ENCODE results near the gene PALM3.

Gene PALM3

GRCh38 chr19:14094854-14095253, 33.0 kb upstream of the PALM3 start:
- no peak for DNase-seq (ENCODE audit: low spot score)
- no CpG with 5 or more reads among the region's 7 CpGs for WGBS, 2 donors (ENCODE audit: extremely low coverage in 2 of 2, insufficient read length in 2 of 2, insufficient replicate concordance in 1 of 2)
- H3K4ac ChIP-seq (ENCODE audit: low read length), result no peak overlapping the region

DNA sequence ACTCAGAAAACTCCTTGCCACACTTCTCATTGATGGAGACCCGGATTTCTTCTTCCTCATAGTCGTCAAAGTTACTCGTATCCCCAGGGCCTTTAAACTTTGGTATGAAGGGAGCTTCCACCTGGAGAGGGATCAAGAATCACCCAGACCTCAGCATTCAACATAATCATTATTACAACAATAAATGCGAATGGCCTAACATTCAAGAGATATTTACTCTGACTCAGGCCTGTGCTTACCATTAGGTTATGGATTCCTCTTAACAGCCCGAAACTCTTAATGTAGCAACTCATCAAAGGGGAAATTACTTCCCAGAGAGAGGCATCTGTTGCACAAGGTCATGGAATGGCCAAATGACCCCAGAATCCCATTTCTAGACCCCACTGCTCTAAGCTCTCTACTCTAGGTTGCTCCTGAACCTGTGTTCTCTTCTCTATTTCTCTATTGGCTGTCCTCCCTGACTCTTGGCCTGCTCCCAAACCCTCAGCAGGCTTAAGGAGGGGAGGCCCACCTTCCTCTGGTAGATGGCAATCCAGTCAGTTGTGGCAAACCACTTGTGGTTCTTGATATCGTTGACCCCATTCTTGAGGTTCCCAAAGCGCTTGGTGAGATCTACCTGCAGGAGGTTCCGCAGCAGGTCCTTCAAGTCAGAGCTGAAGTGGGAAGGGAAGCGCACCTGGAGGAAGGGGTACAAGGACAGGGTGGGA, 31.4 kb upstream of the PALM3 start:
- Histone ChIP-seq H3K23ac (ENCODE audit: low read depth, low read length, poor library complexity) (no peak overlapping the region), H3K27me3 (ENCODE audit: control insufficient read depth in 3 of 3, insufficient read depth in 3 of 3, low read depth in 1 of 3, low read length in 3 of 3) (peaks cover 0 to 4% (median 0%) of the 10 kb centered on the region in 3 experiments), H2BK12ac (ENCODE audit: low read length) (no peak overlapping the region), H2BK5ac (ENCODE audit: low read length) (no peak overlapping the region), H2BK120ac (ENCODE audit: low read depth, low read length) (no peak overlapping the region), H3K4me1 (ENCODE audit: control insufficient read depth in 2 of 2, insufficient read depth in 1 of 2, low read depth in 1 of 2, low read length in 2 of 2) (peaks cover 3 to 4% of the 10 kb centered on the region in 2 donors), H2AFZ (ENCODE audit: low read length) (no peak overlapping the region), H3K4ac (ENCODE audit: low read length) (no peak overlapping the region), H2AK5ac (ENCODE audit: low read depth, low read length) (no peak overlapping the region), H3K27ac (replicated peaks; ENCODE audit: low read length) (no peak overlapping the region), H4K8ac (ENCODE audit: low read depth, low read length) (no peak overlapping the region), H3K18ac (ENCODE audit: low read length) (no peak overlapping the region), H3K4me3 (ENCODE audit: low read length in 2 of 2) (no peak overlapping the region), H3K4me2 (ENCODE audit: insufficient read depth, low read length, poor library complexity, severe bottlenecking) (no peak overlapping the region), H3K36me3 (replicated peaks in 1 of 2; ENCODE audit: control insufficient read depth in 2 of 2, insufficient read depth in 2 of 2, low read length in 2 of 2) (peaks cover 12 to 40% of the 10 kb centered on the region in 2 donors), H3K9ac (ENCODE audit: low read depth, low read length, poor library complexity) (no peak overlapping the region), H3K14ac (ENCODE audit: low read length) (no peak overlapping the region), H3K79me1 (ENCODE audit: low read depth, low read length) (peaks cover 4% of the 10 kb centered on the region), H2BK15ac (ENCODE audit: low read length) (no peak overlapping the region), H3K9me3 (replicated peaks in 1 of 2; ENCODE audit: control insufficient read depth in 2 of 2, insufficient read depth in 1 of 2, low read depth in 1 of 2, low read length in 2 of 2) (peaks cover 11% of the 10 kb centered on the region in 2 donors), H4K91ac (ENCODE audit: low read depth, low read length, poor library complexity) (no peak overlapping the region)
- no CpG with 5 or more reads among the region's 9 CpGs for WGBS, 2 donors (ENCODE audit: extremely low coverage in 2 of 2, insufficient read length in 2 of 2, insufficient replicate concordance in 1 of 2)
- DNase-seq (ENCODE audit: low spot score), result no peak

More at GRCh38 chr19:14094854-14095253, 33.0 kb upstream of the PALM3 start:
- no peak overlapping the region for H2AFZ ChIP-seq (ENCODE audit: low read length)
- H3K4me1 ChIP-seq (ENCODE audit: control insufficient read depth in 2 of 2, insufficient read depth in 1 of 2, low read depth in 1 of 2, low read length in 2 of 2), result peaks cover 0 to 4% of the 10 kb centered on the region in 2 donors
- H3K36me3 ChIP-seq (replicated peaks in 1 of 2; ENCODE audit: control insufficient read depth in 2 of 2, insufficient read depth in 2 of 2, low read length in 2 of 2), result peaks cover 3 to 34% of the 10 kb centered on the region in 2 donors
- H2BK5ac ChIP-seq (ENCODE audit: low read length), result no peak overlapping the region
- H3K18ac ChIP-seq (ENCODE audit: low read length), result no peak overlapping the region
- no peak overlapping the region for H3K4me2 ChIP-seq (ENCODE audit: insufficient read depth, low read length, poor library complexity, severe bottlenecking)
- no peak overlapping the region for H3K14ac ChIP-seq (ENCODE audit: low read length)
- no peak overlapping the region for H4K91ac ChIP-seq (ENCODE audit: low read depth, low read length, poor library complexity)
- H3K79me1 ChIP-seq (ENCODE audit: low read depth, low read length), result no peaks in the 10 kb centered on the region
- no peak overlapping the region for H2BK15ac ChIP-seq (ENCODE audit: low read length)
- H3K27me3 ChIP-seq (ENCODE audit: control insufficient read depth in 3 of 3, insufficient read depth in 3 of 3, low read depth in 1 of 3, low read length in 3 of 3), result no peaks in the 10 kb centered on the region
- peak overlapping the region; percentile 67 for H3K9ac ChIP-seq (ENCODE audit: low read depth, low read length, poor library complexity)
- H3K23ac ChIP-seq (ENCODE audit: low read depth, low read length, poor library complexity), result no peak overlapping the region
- peaks cover 7 to 11% of the 10 kb centered on the region in 2 donors for H3K9me3 ChIP-seq (replicated peaks in 1 of 2; ENCODE audit: control insufficient read depth in 2 of 2, insufficient read depth in 1 of 2, low read depth in 1 of 2, low read length in 2 of 2)
- no peak overlapping the region for H2BK12ac ChIP-seq (ENCODE audit: low read length)
- H3K27ac ChIP-seq (replicated peaks; ENCODE audit: low read length), result no peak overlapping the region
- H3K4me3 ChIP-seq (ENCODE audit: low read length in 2 of 2), result no peak overlapping the region
- no peak overlapping the region for H4K8ac ChIP-seq (ENCODE audit: low read depth, low read length)
- H2BK120ac ChIP-seq (ENCODE audit: low read depth, low read length), result no peak overlapping the region
- H2AK5ac ChIP-seq (ENCODE audit: low read depth, low read length), result no peak overlapping the region

GRCh38 chr19:14091813-14092462, 30.1 kb upstream of the PALM3 start:
- H4K91ac ChIP-seq (ENCODE audit: low read depth, low read length, poor library complexity), result no peak overlapping the region
- H3K4me1 ChIP-seq (ENCODE audit: control insufficient read depth in 2 of 2, insufficient read depth in 1 of 2, low read depth in 1 of 2, low read length in 2 of 2), result peaks cover 3 to 4% of the 10 kb centered on the region in 2 donors
- no CpG with 5 or more reads among the region's 15 CpGs for WGBS, 2 donors (ENCODE audit: extremely low coverage in 2 of 2, insufficient read length in 2 of 2, insufficient replicate concordance in 1 of 2)
- H3K9me3 ChIP-seq (replicated peaks in 1 of 2; ENCODE audit: control insufficient read depth in 2 of 2, insufficient read depth in 1 of 2, low read depth in 1 of 2, low read length in 2 of 2), result peaks cover 11% of the 10 kb centered on the region in 2 donors
- H3K36me3 ChIP-seq (replicated peaks in 1 of 2; ENCODE audit: control insufficient read depth in 2 of 2, insufficient read depth in 2 of 2, low read length in 2 of 2), result peaks cover 18 to 38% of the 10 kb centered on the region in 2 donors
- peak overlapping the region; percentile 83 for H3K4me2 ChIP-seq (ENCODE audit: insufficient read depth, low read length, poor library complexity, severe bottlenecking)
- H3K27ac ChIP-seq (replicated peaks; ENCODE audit: low read length), result no peak overlapping the region
- peaks cover 0 to 4% (median 0%) of the 10 kb centered on the region in 3 experiments for H3K27me3 ChIP-seq (ENCODE audit: control insufficient read depth in 3 of 3, insufficient read depth in 3 of 3, low read depth in 1 of 3, low read length in 3 of 3)
- H3K4me3 ChIP-seq (ENCODE audit: low read length in 2 of 2), result peak overlapping the region in 1 of 2 donors; percentile 86
- peak overlapping the region; percentile 66 for H2BK5ac ChIP-seq (ENCODE audit: low read length)
- H4K8ac ChIP-seq (ENCODE audit: low read depth, low read length), result no peak overlapping the region
- H3K14ac ChIP-seq (ENCODE audit: low read length), result no peak overlapping the region
- H3K4ac ChIP-seq (ENCODE audit: low read length), result no peak overlapping the region
- H2BK12ac ChIP-seq (ENCODE audit: low read length), result no peak overlapping the region
- peak; percentile 21 for DNase-seq (ENCODE audit: low spot score)
- peak overlapping the region; percentile 96 for H2AK5ac ChIP-seq (ENCODE audit: low read depth, low read length)
- no peak overlapping the region for H3K23ac ChIP-seq (ENCODE audit: low read depth, low read length, poor library complexity)
- peak overlapping the region; percentile 54 for H3K18ac ChIP-seq (ENCODE audit: low read length)
- no peak overlapping the region for H2BK15ac ChIP-seq (ENCODE audit: low read length)
- H3K9ac ChIP-seq (ENCODE audit: low read depth, low read length, poor library complexity), result no peak overlapping the region
- peaks cover 4% of the 10 kb centered on the region for H3K79me1 ChIP-seq (ENCODE audit: low read depth, low read length)
- H2BK120ac ChIP-seq (ENCODE audit: low read depth, low read length), result no peak overlapping the region
- peak overlapping the region; percentile 96 for H2AFZ ChIP-seq (ENCODE audit: low read length)
